Measurements from ENCODE around the gene USP2.

DNA sequence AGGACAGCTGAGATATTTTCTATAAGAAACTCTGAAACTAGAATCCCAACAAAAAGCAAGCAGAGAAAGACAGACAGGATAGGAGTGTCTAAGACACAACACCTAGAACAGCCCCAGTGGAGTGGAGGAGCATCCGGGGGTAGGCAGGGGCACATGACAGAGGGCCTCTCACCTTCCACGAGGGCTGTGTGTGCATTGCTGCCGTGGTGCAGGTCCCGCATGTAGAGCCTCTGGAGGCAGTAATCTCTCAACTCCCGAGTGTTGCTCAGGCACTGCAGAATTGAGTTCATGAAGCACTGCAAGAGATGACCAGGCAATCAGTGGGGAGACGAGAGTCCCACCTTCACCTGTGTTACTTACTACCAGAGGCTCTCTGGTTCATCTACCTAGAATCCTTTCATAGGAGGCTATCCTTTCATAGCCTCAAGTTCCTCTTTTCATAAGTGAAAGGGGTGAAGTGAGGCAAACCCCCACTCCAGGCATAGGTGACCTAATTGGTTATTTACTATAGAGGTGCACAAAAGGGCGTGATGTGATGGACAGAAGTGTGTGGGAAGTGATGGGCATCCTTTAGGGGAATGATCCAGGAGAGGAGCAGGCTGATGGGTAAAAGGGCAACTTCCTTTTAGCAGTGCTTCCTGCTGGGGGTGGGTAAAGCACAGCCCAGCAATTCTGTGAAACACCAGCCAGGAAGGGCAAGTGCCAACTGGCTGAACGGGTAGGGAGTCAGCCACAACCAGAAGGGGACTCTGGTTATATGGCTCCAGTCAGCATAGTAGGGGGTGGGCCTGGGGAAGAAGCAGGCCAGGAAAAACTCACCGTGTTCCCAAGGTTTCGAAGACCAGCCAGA is 21.9 kb downstream of the USP2 start:
- TF ChIP-seq SUZ12 (IDR thresholded peaks at IDR 0.05) (no peak), ELF4 (IDR thresholded peaks at IDR 0.05) (no peak), BHLHE40 (IDR thresholded peaks at IDR 0.05; ENCODE audit: borderline replicate concordance) (no peak), FOXM1 (IDR thresholded peaks at IDR 0.05; ENCODE audit: borderline replicate concordance) (no peak), CTBP1 (IDR thresholded peaks at IDR 0.05; ENCODE audit: borderline replicate concordance) (no peak), SP1 (IDR thresholded peaks at IDR 0.05) (no peak), FOXK2 (IDR thresholded peaks at IDR 0.05) (no peak), NFRKB (IDR thresholded peaks at IDR 0.05) (no peak), ARNT (IDR thresholded peaks at IDR 0.05) (no peak), TARDBP (IDR thresholded peaks at IDR 0.05) (no peak)
- TF ChIP-seq, protein P1, sequence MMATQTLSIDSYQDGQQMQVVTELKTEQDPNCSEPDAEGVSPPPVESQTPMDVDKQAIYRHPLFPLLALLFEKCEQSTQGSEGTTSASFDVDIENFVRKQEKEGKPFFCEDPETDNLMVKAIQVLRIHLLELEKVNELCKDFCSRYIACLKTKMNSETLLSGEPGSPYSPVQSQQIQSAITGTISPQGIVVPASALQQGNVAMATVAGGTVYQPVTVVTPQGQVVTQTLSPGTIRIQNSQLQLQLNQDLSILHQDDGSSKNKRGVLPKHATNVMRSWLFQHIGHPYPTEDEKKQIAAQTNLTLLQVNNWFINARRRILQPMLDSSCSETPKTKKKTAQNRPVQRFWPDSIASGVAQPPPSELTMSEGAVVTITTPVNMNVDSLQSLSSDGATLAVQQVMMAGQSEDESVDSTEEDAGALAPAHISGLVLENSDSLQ (IDR thresholded peaks at IDR 0.05), result no peak
